HCT116 (cell line): ENCODE results near the gene JOSD1. TPM values are rescaled to one million over a fixed set of nuclear protein-coding genes. Genes with fewer than 3 reads are reported as not detected.

Source experiments
- ATAC-seq: fragments of 200-7000 bp; cut with Tn5 transposase; 2 replicates; pipeline ENCODE4 v1.9.1; 2020; ENCODE audit warnings: mild to moderate bottlenecking, moderate library complexity
- BruUV-seq: library from RNA; stranded (reverse); fragments of 400-500 nt; replicated peaks from 2 replicates; lab custom pipeline; 2021; lab: Mats Ljungman, UMichigan
- CTCF ChIA-PET: fragments of 300-600 bp; sonication (Branson Sonifier 250); formaldehyde crosslinking; loops from one replicate; lab custom pipeline; 2021; ENCODE audit warnings: antibody characterized with exemption; lab: Charles Lee
- POLR2A ChIA-PET: fragments of 300-600, 350-600 bp; sonication (Branson Sonifier 250); formaldehyde crosslinking; loops from one replicate; lab custom pipeline; 2021; ENCODE audit warnings: antibody characterized with exemption; lab: Charles Lee
- RAD21 ChIA-PET, 2 experiments: fragments of 300-600 bp; sonication (Branson Sonifier 250); formaldehyde crosslinking; loops; one replicate each; lab custom pipeline; 2023; ENCODE audit warnings: low total read pairs in 2 of 2; ENCODE audit not compliant: uncharacterized antibody in 2 of 2, unreplicated experiment in 2 of 2, low non-redundant PET in 1 of 2; lab: Charles Lee
- DNase-seq: peaks from one replicate; pipeline ENCODE4 v3.0.0-alpha.2; 2010; ENCODE audit warnings: low read depth, low spot score
- H2AFZ ChIP-seq: fragments of 200-600 bp; shearing (Covaris generic), sonication (generic); 2 replicates; pipeline ENCODE4 v1.6.1; 2017; ENCODE audit warnings: low read depth, mixed run types, mixed read lengths, antibody characterized with exemption, low read length; ENCODE audit not compliant: poor library complexity, severe bottlenecking
- H3K27ac ChIP-seq: 2 replicates; pipeline ENCODE4 v1.5.1; 2012; ENCODE audit warnings: low read depth, low read length
- H3K27me3 ChIP-seq: fragments of 200-600 bp; sonication (generic); 2 replicates; pipeline ENCODE4 v1.6.1; 2016; ENCODE audit warnings: mixed run types, low read length, mixed read lengths; ENCODE audit not compliant: insufficient read depth
- H3K36me3 ChIP-seq, 2 experiments: fragments of 200-500 bp in 1 of 2; fragments of 200-600 bp in 1 of 2; sonication (Bioruptor generic) in 1 of 2; sonication (generic) in 1 of 2; 2 replicates each; pipeline versions ENCODE4 v1.5.1 to v1.6.1; 2014 to 2016; ENCODE audit warnings: low read length in 2 of 2, inconsistent platforms in 1 of 2, mixed read lengths in 1 of 2, mixed run types in 1 of 2; ENCODE audit not compliant: insufficient read depth in 2 of 2, control insufficient read depth in 1 of 2
- H3K4me1 ChIP-seq, 2 experiments: fragments of 200-600 bp in 1 of 2; sonication (generic) in 1 of 2; 2 replicates each; pipeline versions ENCODE4 v1.5.1 to v1.6.1; 2012 to 2017; ENCODE audit warnings: low read length in 2 of 2, inconsistent platforms in 1 of 2, mild to moderate bottlenecking in 1 of 2, mixed read lengths in 1 of 2, mixed run types in 1 of 2, moderate library complexity in 1 of 2; ENCODE audit not compliant: insufficient read depth in 2 of 2, control insufficient read depth in 1 of 2
- H3K4me2 ChIP-seq: fragments of 200-600 bp; sonication (generic); 2 replicates; pipeline ENCODE4 v1.6.1; 2017; ENCODE audit warnings: mixed run types, low read length, mixed read lengths
- H3K4me3 ChIP-seq, 2 experiments: fragments of 200-600 bp in 1 of 2; sonication (generic) in 1 of 2; replicated peaks in 1 of 2; 2 replicates each; pipeline ENCODE4 v1.5.1; 2011 to 2016; ENCODE audit warnings: low read length in 2 of 2, control low read depth in 1 of 2, low read depth in 1 of 2, mild to moderate bottlenecking in 1 of 2, mixed read lengths in 1 of 2, mixed run types in 1 of 2
- H3K79me2 ChIP-seq: fragments of 200-600 bp; sonication (generic); 2 replicates; pipeline ENCODE4 v1.6.1; 2017; ENCODE audit warnings: mild to moderate bottlenecking, mixed run types, low read length, moderate library complexity, mixed read lengths; ENCODE audit not compliant: insufficient read depth
- H3K9ac ChIP-seq: fragments of 200-600 bp; sonication (generic); 2 replicates; pipeline ENCODE4 v1.6.1; 2016; ENCODE audit warnings: low read length, mixed read lengths
- H3K9me2 ChIP-seq: fragments of 200-600 bp; sonication (generic), shearing (Covaris generic); 2 replicates; pipeline ENCODE4 v1.6.1; 2017; ENCODE audit warnings: mixed run types, mild to moderate bottlenecking, moderate library complexity; ENCODE audit not compliant: insufficient read depth
- H3K9me3 ChIP-seq, 2 experiments: fragments of 200-500 bp in 1 of 2; fragments of 200-600 bp in 1 of 2; sonication (Bioruptor generic) in 1 of 2; sonication (generic) in 1 of 2; 2 replicates each; pipeline ENCODE4 v1.6.1; 2014 to 2017; ENCODE audit warnings: low read length in 2 of 2, mixed read lengths in 2 of 2, inconsistent platforms in 1 of 2, low read depth in 1 of 2, mild to moderate bottlenecking in 1 of 2, mixed run types in 1 of 2, moderate library complexity in 1 of 2; ENCODE audit not compliant: control insufficient read depth in 1 of 2, insufficient read depth in 1 of 2
- H4K20me1 ChIP-seq: fragments of 200-600 bp; sonication (generic), shearing (Covaris generic); 2 replicates; pipeline ENCODE4 v1.6.1; 2017; ENCODE audit warnings: mixed run types, mild to moderate bottlenecking, moderate library complexity; ENCODE audit not compliant: insufficient read depth
- CEBPB ChIP-seq: IDR thresholded peaks from 2 replicates; pipeline ENCODE4 v1.6.1; 2012; ENCODE audit warnings: low read depth
- EGR1 ChIP-seq: IDR thresholded peaks from 2 replicates; pipeline ENCODE4 v1.6.1; 2012; ENCODE audit warnings: low read depth
- ELF1 ChIP-seq: IDR thresholded peaks from 2 replicates; pipeline ENCODE4 v1.6.1; 2012; ENCODE audit warnings: low read depth, borderline replicate concordance
- EZH2 ChIP-seq: fragments of 200-600 bp; sonication (generic); IDR thresholded peaks from 2 replicates; pipeline ENCODE4 v1.6.1; 2017; ENCODE audit warnings: antibody characterized with exemption, mixed run types
- EZH2phosphoT487 ChIP-seq: fragments of 200-600 bp; IDR thresholded peaks from 2 replicates; pipeline ENCODE4 v1.6.1; 2018; ENCODE audit warnings: antibody characterized with exemption, borderline replicate concordance
- FOSL1 ChIP-seq: IDR thresholded peaks from 2 replicates; pipeline ENCODE4 v1.6.1; 2012; ENCODE audit warnings: low read depth
- SRF ChIP-seq: IDR thresholded peaks from 2 replicates; pipeline ENCODE4 v1.6.1; 2012; ENCODE audit warnings: low read depth
- ZNF274 ChIP-seq: fragments of 200-500 bp; sonication (Bioruptor generic); IDR thresholded peaks from 2 replicates; pipeline ENCODE4 v1.6.1; 2014; ENCODE audit warnings: mild to moderate bottlenecking, low read depth, low read length, inconsistent platforms
- intact Hi-C: fragments of 100-400 bp; cut with micrococcal nuclease; formaldehyde crosslinking; loops from 2 replicates; pipeline ENCODE4 v1.10.0; 2022
- total RNA-seq: library from RNA; stranded (reverse); gene quantifications from one replicate; pipeline ENCODE4 v1.2.1, GENCODE V29; 2021; ENCODE audit not compliant: unreplicated experiment
- TF ChIP-seq, protein P1 (sequence below), 3 experiments: fragments of 200-600 bp in 1 of 3; sonication (generic) in 1 of 3; IDR thresholded peaks in 2 of 3; conservative IDR thresholded peaks in 1 of 3; 2 replicates each; pipeline ENCODE4 v1.5.1; 2012 to 2017; ENCODE audit warnings: low read depth in 2 of 3, low read length in 2 of 3, antibody characterized with exemption in 1 of 3, borderline replicate concordance in 1 of 3, control low read depth in 1 of 3, mild to moderate bottlenecking in 1 of 3, mixed read lengths in 1 of 3, mixed run types in 1 of 3, moderate library complexity in 1 of 3; ENCODE audit not compliant: insufficient read depth in 1 of 3
- TF ChIP-seq, protein P2 (sequence below): IDR thresholded peaks from 2 replicates; pipeline ENCODE4 v1.6.1; 2012

The JOSD1 gene
- total RNA-seq, 1 experiment from 2014 or later = 67.3 TPM

- H2AFZ ChIP-seq = no peak overlapping the region
- ATAC-seq (no peak), DNase-seq (no peak)
- H3K4me1 ChIP-seq = no peaks in the 10 kb centered on the region
- ChIA-PET POLR2A (no interaction called here), CTCF (no interaction called here), RAD21 (no interaction called here)
- no peaks in the 10 kb centered on the region for H3K9me2 ChIP-seq
- no TSS peak for BruUV-seq
- no peak overlapping the region for H3K4me2 ChIP-seq
- H3K36me3 ChIP-seq = peaks cover 57% of the 10 kb centered on the region in 2 experiments; a peak in 3 of 4 replicates
- intact Hi-C loops = no loop called here
- TF ChIP-seq CEBPB (no peak), EGR1 (no peak), FOSL1 (no peak), EZH2 (no peak)
- TF ChIP-seq, protein P1, sequence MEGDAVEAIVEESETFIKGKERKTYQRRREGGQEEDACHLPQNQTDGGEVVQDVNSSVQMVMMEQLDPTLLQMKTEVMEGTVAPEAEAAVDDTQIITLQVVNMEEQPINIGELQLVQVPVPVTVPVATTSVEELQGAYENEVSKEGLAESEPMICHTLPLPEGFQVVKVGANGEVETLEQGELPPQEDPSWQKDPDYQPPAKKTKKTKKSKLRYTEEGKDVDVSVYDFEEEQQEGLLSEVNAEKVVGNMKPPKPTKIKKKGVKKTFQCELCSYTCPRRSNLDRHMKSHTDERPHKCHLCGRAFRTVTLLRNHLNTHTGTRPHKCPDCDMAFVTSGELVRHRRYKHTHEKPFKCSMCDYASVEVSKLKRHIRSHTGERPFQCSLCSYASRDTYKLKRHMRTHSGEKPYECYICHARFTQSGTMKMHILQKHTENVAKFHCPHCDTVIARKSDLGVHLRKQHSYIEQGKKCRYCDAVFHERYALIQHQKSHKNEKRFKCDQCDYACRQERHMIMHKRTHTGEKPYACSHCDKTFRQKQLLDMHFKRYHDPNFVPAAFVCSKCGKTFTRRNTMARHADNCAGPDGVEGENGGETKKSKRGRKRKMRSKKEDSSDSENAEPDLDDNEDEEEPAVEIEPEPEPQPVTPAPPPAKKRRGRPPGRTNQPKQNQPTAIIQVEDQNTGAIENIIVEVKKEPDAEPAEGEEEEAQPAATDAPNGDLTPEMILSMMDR (IDR thresholded peaks at IDR 0.05 in 2 of 3, conservative IDR thresholded peaks at IDR 0.05 in 1 of 3; ENCODE audit: borderline replicate concordance in 1 of 3, insufficient read depth in 1 of 3, low read depth in 2 of 3, low read length in 2 of 3) = no peak
- H3K27me3 ChIP-seq = no peaks in the 10 kb centered on the region
- no peak overlapping the region for H3K27ac ChIP-seq
- no peak overlapping the region for H3K9ac ChIP-seq
- H4K20me1 ChIP-seq = no peaks in the 10 kb centered on the region
- no peaks in the 10 kb centered on the region for H3K9me3 ChIP-seq
- H3K4me3 ChIP-seq = no peak overlapping the region
- no peaks in the 10 kb centered on the region for H3K79me2 ChIP-seq
Measured at GRCh38 chr22:38727530-38728451, 27.0 kb upstream of the JOSD1 start.

GRCh38 chr22:38727123-38727522, 26.4 kb upstream of the JOSD1 start:
- no peak for DNase-seq
- TF ChIP-seq, protein P1 (IDR thresholded peaks at IDR 0.05 in 2 of 3, conservative IDR thresholded peaks at IDR 0.05 in 1 of 3; ENCODE audit: borderline replicate concordance in 1 of 3, insufficient read depth in 1 of 3, low read depth in 2 of 3, low read length in 2 of 3) = no peak
- TF ChIP-seq SRF = no peak
- TF ChIP-seq, protein P2, sequence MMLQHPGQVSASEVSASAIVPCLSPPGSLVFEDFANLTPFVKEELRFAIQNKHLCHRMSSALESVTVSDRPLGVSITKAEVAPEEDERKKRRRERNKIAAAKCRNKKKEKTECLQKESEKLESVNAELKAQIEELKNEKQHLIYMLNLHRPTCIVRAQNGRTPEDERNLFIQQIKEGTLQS = no peak
- TF ChIP-seq ZNF274 = no peak
- TF ChIP-seq EGR1 = no peak
- no peak for TF ChIP-seq EZH2phosphoT487
- TF ChIP-seq ELF1 = no peak

More at GRCh38 chr22:38727123-38727522, 26.4 kb upstream of the JOSD1 start:
- CTCF ChIA-PET = no interaction called here
- Histone ChIP-seq H3K4me1 (no peaks in the 10 kb centered on the region), H3K9ac (no peak overlapping the region), H2AFZ (no peak overlapping the region), H3K4me3 (no peak overlapping the region), H3K9me2 (no peaks in the 10 kb centered on the region), H4K20me1 (no peaks in the 10 kb centered on the region), H3K36me3 (peaks cover 60 to 63% of the 10 kb centered on the region in 2 experiments; a peak in 3 of 4 replicates), H3K9me3 (no peaks in the 10 kb centered on the region), H3K4me2 (no peak overlapping the region), H3K79me2 (no peaks in the 10 kb centered on the region), H3K27ac (no peak overlapping the region), H3K27me3 (no peaks in the 10 kb centered on the region)
- BruUV-seq = no TSS peak
- intact Hi-C loops = no loop called here
- POLR2A ChIA-PET = no interaction called here
- RAD21 ChIA-PET = no interaction called here
- no peak for ATAC-seq
